CD14-positive monocyte (primary cell): ENCODE measurements around the gene COL4A2. TPM values are rescaled to one million over a fixed set of nuclear protein-coding genes. Genes with fewer than 3 reads are reported as not detected.
A peak's percentile ranks its signal among the peaks of the same experiment; 100 is the strongest.

ENCODE experiments used
- DNase-seq, 3 donors: peaks; one replicate each; pipeline ENCODE4 v3.0.0-alpha.2; 2011 to 2022
- H2AFZ ChIP-seq: 2 replicates; pipeline ENCODE4 v1.6.0; 2012; ENCODE audit warnings: mild to moderate bottlenecking, low read depth, low read length, inconsistent platforms; ENCODE audit not compliant: insufficient read depth, poor library complexity, severe bottlenecking
- H3K27ac ChIP-seq, 2 donors: 1 replicate in 1 of 2; 2 replicates in 1 of 2; pipeline ENCODE4 v1.5.1; 2012 to 2013; ENCODE audit warnings: low read length in 2 of 2, control low read depth in 1 of 2, inconsistent platforms in 1 of 2, low read depth in 1 of 2, mild to moderate bottlenecking in 1 of 2
- H3K27me3 ChIP-seq, 2 donors: one replicate each; pipeline versions ENCODE4 v1.6.0 to v1.6.1; 2011 to 2013; ENCODE audit warnings: low read length in 2 of 2; ENCODE audit not compliant: control insufficient read depth in 2 of 2, insufficient read depth in 2 of 2
- H3K36me3 ChIP-seq, 2 donors: replicated peaks in 1 of 2; 1 replicate in 1 of 2; 2 replicates in 1 of 2; pipeline versions ENCODE4 v1.5.1 to v1.6.1; 2012 to 2013; ENCODE audit warnings: low read length in 2 of 2, control low read depth in 1 of 2, inconsistent platforms in 1 of 2, mild to moderate bottlenecking in 1 of 2; ENCODE audit not compliant: insufficient read depth in 2 of 2, control insufficient read depth in 1 of 2
- H3K4me1 ChIP-seq, 2 donors: 1 replicate in 1 of 2; 2 replicates in 1 of 2; pipeline versions ENCODE4 v1.5.1 to v1.6.1; 2012 to 2013; ENCODE audit warnings: low read length in 2 of 2, control low read depth in 1 of 2, inconsistent platforms in 1 of 2, mild to moderate bottlenecking in 1 of 2, moderate library complexity in 1 of 2; ENCODE audit not compliant: insufficient read depth in 2 of 2, control insufficient read depth in 1 of 2
- H3K4me2 ChIP-seq: replicated peaks from 2 replicates; pipeline ENCODE3; 2012; ENCODE audit warnings: low read length, moderate library complexity, mild to moderate bottlenecking; ENCODE audit not compliant: poor library complexity, severe bottlenecking; ENCODE audit errors: extremely low read depth
- H3K4me3 ChIP-seq, 3 experiments: fragments of 200-600 bp in 1 of 3; sonication (generic) in 1 of 3; replicated peaks in 1 of 3; 1 replicate in 2 of 3; 2 replicates in 1 of 3; pipeline ENCODE4 v1.5.1; 2011 to 2013; ENCODE audit warnings: low read length in 3 of 3, mild to moderate bottlenecking in 3 of 3, control low read depth in 2 of 3, low read depth in 2 of 3, inconsistent platforms in 1 of 3, moderate library complexity in 1 of 3
- H3K79me2 ChIP-seq: 2 replicates; pipeline ENCODE4 v1.6.0; 2012; ENCODE audit warnings: mild to moderate bottlenecking, control low read depth, inconsistent platforms, low read length, moderate library complexity; ENCODE audit not compliant: insufficient read depth
- H3K9ac ChIP-seq: 2 replicates; pipeline ENCODE4 v1.6.0; 2017; ENCODE audit warnings: low read length, mild to moderate bottlenecking; ENCODE audit not compliant: insufficient read depth, poor library complexity, severe bottlenecking
- H3K9me3 ChIP-seq, 2 donors: replicated peaks in 1 of 2; 1 replicate in 1 of 2; 2 replicates in 1 of 2; pipeline versions ENCODE4 v1.5.1 to v1.6.1; 2012 to 2013; ENCODE audit warnings: low read length in 2 of 2, control low read depth in 1 of 2; ENCODE audit not compliant: control insufficient read depth in 1 of 2, insufficient read depth in 1 of 2
- H4K20me1 ChIP-seq: 2 replicates; pipeline ENCODE4 v1.6.0; 2012; ENCODE audit warnings: mild to moderate bottlenecking, low read length, control low read depth, moderate library complexity; ENCODE audit not compliant: insufficient read depth
- H3K27ac Mint-ChIP-seq, 7 donors: one replicate each; pipeline ENCODE4 v1.8.0; 2020; ENCODE audit warnings: mild to moderate bottlenecking in 7 of 7, mixed read lengths in 7 of 7, moderate library complexity in 6 of 7, inconsistent platforms in 2 of 7
- H3K27me3 Mint-ChIP-seq, 3 donors: one replicate each; pipeline ENCODE4 v1.8.0; 2021 to 2022; ENCODE audit warnings: low read depth in 3 of 3, mild to moderate bottlenecking in 3 of 3, mixed read lengths in 3 of 3, moderate library complexity in 3 of 3, inconsistent platforms in 1 of 3
- H3K36me3 Mint-ChIP-seq, 2 donors: one replicate each; pipeline ENCODE4 v1.8.0; 2020; ENCODE audit warnings: mixed read lengths in 2 of 2, inconsistent platforms in 1 of 2, mild to moderate bottlenecking in 1 of 2
- H3K4me1 Mint-ChIP-seq: one replicate; pipeline ENCODE4 v1.8.0; 2020; ENCODE audit warnings: mild to moderate bottlenecking, mixed read lengths
- H3K4me3 Mint-ChIP-seq, 2 donors: one replicate each; pipeline ENCODE4 v1.8.0; 2020; ENCODE audit warnings: mild to moderate bottlenecking in 2 of 2, mixed read lengths in 2 of 2, moderate library complexity in 1 of 2
- H3K9me3 Mint-ChIP-seq, 7 donors: one replicate each; pipeline ENCODE4 v1.8.0; 2020 to 2022; ENCODE audit warnings: mixed read lengths in 7 of 7, mild to moderate bottlenecking in 6 of 7, moderate library complexity in 6 of 7, inconsistent platforms in 2 of 7
- WGBS: methylation state at CpG from one replicate; pipeline ENCODE4 v1.1.5; 2013; ENCODE audit warnings: missing lambda C conversion rate; ENCODE audit not compliant: insufficient coverage; 5-methylcytosine and 5-hydroxymethylcytosine counted together
- intact Hi-C, 2 donors: fragments of 100-400 bp; cut with micrococcal nuclease; formaldehyde crosslinking; loops; one replicate each; pipeline versions ENCODE4 v1.15.0 to v1.15.1; 2023
- polyA plus RNA-seq, 3 donors: library from polyadenylated mRNA; depleted of rRNA in 1 of 3; unstranded in 2 of 3; stranded (reverse) in 1 of 3; fragments of 300-500 nt in 2 of 3; fragments of >200 nt in 1 of 3; fragmentation: Illumina TruSeq in 2 of 3; gene quantifications; 1 replicate in 2 of 3; 2 replicates in 1 of 3; pipeline ENCODE4 v1.2.3, GENCODE V29; 2012 to 2021
- TF ChIP-seq, protein P1 (sequence below): fragments of 200-600 bp; IDR thresholded peaks from one replicate; pipeline ENCODE4 v1.8.0; 2022; ENCODE audit warnings: antibody characterized with exemption, mild to moderate bottlenecking

COL4A2 gene
- polyA plus RNA-seq, 3 donors: not detected

DNA sequence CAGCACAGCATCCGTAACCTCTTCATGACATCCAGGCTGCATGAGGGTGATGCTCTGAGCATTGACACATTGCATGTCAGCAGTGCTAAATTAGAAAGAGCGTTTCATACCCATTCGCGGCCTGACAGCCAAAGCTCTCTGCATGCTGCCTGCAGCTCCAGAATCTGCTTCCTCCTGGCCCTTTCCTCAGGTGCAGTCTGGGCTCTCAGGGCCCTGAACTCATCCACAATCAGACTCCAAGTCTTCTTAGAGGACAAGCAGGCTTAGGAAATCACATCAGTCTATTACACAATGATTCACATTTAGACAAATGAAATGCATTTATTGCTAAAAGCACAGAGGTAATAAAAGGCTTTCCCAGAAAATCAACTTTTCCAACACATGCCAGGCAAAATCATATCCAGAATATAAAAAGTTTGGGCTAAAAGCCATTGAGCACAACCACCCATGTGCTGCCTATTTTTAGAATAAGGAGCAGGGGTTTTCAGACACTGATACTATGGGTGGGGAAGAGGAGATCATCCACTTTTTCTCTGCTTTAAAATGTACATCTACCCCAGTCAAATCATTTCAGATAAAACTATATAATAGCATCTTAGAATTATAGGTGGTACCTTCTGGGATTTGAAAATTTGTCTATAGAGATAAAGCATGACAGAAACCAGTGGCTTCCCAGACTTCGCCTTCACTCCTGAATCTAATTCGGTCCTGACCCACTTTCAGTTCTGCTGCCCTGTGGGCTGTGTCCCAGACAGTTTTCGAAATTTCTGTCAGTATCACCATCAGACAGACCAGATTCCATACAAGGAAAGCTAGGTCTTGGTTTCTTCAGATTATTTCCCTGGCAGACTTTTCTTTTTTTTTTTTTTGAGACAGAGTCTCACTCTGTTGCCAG, 109.3 kb downstream of the COL4A2 start:
- no peak for DNase-seq
- H3K4me3 ChIP-seq: no peak overlapping the region
- WGBS: 84% methylated on average over 7 of the region's 7 CpGs
- H3K27ac ChIP-seq: no peak overlapping the region
- H3K4me1 ChIP-seq: no peaks in the 10 kb centered on the region
- H3K79me2 ChIP-seq: no peaks in the 10 kb centered on the region
- peaks cover 12 to 45% of the 10 kb centered on the region in 2 donors for H3K27me3 ChIP-seq
- Mint-ChIP-seq H3K36me3 (no peaks in the 10 kb centered on the region), H3K4me1 (peaks cover 7% of the 10 kb centered on the region), H3K27me3 (peaks cover 35 to 71% (median 36%) of the 10 kb centered on the region in 3 donors), H3K27ac (no peak overlapping the region), H3K4me3 (no peak overlapping the region), H3K9me3 (no peaks in the 10 kb centered on the region)
- no peaks in the 10 kb centered on the region for H3K36me3 ChIP-seq
- H3K4me2 ChIP-seq: no peak overlapping the region
- H3K9me3 ChIP-seq: peaks cover 0 to 6% of the 10 kb centered on the region in 2 donors
- H2AFZ ChIP-seq: no peak overlapping the region
- intact Hi-C loops: loop anchor here (10.0 kb wide), 2 partner anchors 282 to 1452 kb away; no protein-coding TSS in a partner anchor
- H4K20me1 ChIP-seq: no peaks in the 10 kb centered on the region
- TF ChIP-seq, protein P1, sequence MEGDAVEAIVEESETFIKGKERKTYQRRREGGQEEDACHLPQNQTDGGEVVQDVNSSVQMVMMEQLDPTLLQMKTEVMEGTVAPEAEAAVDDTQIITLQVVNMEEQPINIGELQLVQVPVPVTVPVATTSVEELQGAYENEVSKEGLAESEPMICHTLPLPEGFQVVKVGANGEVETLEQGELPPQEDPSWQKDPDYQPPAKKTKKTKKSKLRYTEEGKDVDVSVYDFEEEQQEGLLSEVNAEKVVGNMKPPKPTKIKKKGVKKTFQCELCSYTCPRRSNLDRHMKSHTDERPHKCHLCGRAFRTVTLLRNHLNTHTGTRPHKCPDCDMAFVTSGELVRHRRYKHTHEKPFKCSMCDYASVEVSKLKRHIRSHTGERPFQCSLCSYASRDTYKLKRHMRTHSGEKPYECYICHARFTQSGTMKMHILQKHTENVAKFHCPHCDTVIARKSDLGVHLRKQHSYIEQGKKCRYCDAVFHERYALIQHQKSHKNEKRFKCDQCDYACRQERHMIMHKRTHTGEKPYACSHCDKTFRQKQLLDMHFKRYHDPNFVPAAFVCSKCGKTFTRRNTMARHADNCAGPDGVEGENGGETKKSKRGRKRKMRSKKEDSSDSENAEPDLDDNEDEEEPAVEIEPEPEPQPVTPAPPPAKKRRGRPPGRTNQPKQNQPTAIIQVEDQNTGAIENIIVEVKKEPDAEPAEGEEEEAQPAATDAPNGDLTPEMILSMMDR: no peak
- H3K9ac ChIP-seq: no peak overlapping the region

DNA sequence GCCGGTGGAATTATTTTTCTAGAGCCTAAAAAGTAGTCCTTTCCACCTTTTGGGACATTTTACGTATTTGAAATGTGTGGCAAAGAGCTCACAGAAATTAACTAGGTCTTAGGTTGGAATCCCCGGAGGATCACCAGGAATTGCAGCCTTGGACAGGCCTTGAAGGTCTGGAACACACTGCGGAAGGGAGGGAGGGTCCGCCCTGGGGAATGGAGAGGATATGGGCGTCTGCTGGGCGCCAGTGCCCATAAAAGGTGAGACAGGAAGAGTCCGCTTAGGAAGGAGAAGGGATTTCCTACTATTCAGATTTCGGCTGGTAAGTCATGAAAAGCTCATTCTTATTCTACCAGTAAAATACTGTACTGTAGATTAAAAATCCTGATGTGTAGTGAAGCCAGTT, 111.9 kb downstream of the COL4A2 start:
- no peak for DNase-seq
- peaks cover 37 to 56% of the 10 kb centered on the region in 2 donors for H3K27me3 ChIP-seq
- H2AFZ ChIP-seq: no peak overlapping the region
- H3K9me3 Mint-ChIP-seq: no peaks in the 10 kb centered on the region
- peaks cover 56 to 73% (median 57%) of the 10 kb centered on the region in 3 donors for H3K27me3 Mint-ChIP-seq
- H3K27ac ChIP-seq: no peak overlapping the region
- no peaks in the 10 kb centered on the region for H3K79me2 ChIP-seq
- no peak overlapping the region for H3K4me3 ChIP-seq
- no peak overlapping the region for H3K27ac Mint-ChIP-seq
- peaks cover 0 to 6% of the 10 kb centered on the region in 2 donors for H3K9me3 ChIP-seq
- H3K36me3 Mint-ChIP-seq: no peaks in the 10 kb centered on the region
- H4K20me1 ChIP-seq: no peaks in the 10 kb centered on the region
- WGBS: 93% methylated on average over 3 of the region's 9 CpGs
- intact Hi-C loops: loop anchor here (10.0 kb wide), 2 partner anchors 284 to 1454 kb away; no protein-coding TSS in a partner anchor
- no peaks in the 10 kb centered on the region for H3K36me3 ChIP-seq
- no peaks in the 10 kb centered on the region for H3K4me1 ChIP-seq
- no peak overlapping the region for H3K4me2 ChIP-seq
- peak overlapping the region in 1 of 2 donors; percentile 31 for H3K4me3 Mint-ChIP-seq
- no peaks in the 10 kb centered on the region for H3K4me1 Mint-ChIP-seq
- TF ChIP-seq, protein P1: no peak
- H3K9ac ChIP-seq: no peak overlapping the region
